Common myeloid progenitor, CD34-positive (primary cell): ENCODE results near the gene TBC1D23. TPM values are rescaled to one million over a fixed set of nuclear protein-coding genes. Genes with fewer than 3 reads are reported as not detected.

ENCODE experiments used
- CTCF ChIA-PET: fragments of 350-600 bp; sonication (Branson Sonifier 250); formaldehyde crosslinking; loops from one replicate; lab custom pipeline; 2021; ENCODE audit warnings: antibody characterized with exemption; lab: Charles Lee
- POLR2A ChIA-PET: fragments of 350-600 bp; sonication (Branson Sonifier 250); formaldehyde crosslinking; loops from one replicate; lab custom pipeline; 2021; ENCODE audit warnings: antibody characterized with exemption; lab: Charles Lee
- DNase-seq, 3 donors: peaks; one replicate each; pipeline versions ENCODE4 v3.0.0 to v3.0.0-alpha.2; 2013
- H3K27ac ChIP-seq, 2 experiments: 1 replicate in 1 of 2; 2 replicates in 1 of 2; pipeline ENCODE4 v1.7.0; 2013; ENCODE audit warnings: inconsistent platforms in 2 of 2, low read length in 2 of 2, mild to moderate bottlenecking in 2 of 2, low read depth in 1 of 2, moderate library complexity in 1 of 2; ENCODE audit not compliant: severe bottlenecking in 2 of 2, insufficient read depth in 1 of 2, poor library complexity in 1 of 2
- H3K27me3 ChIP-seq, 5 experiments: replicated peaks in 2 of 5; 1 replicate in 3 of 5; 2 replicates in 2 of 5; pipeline versions ENCODE4 v1.6.1 to v1.7.0; 2013; ENCODE audit warnings: low read length in 4 of 5, mild to moderate bottlenecking in 2 of 5, moderate library complexity in 2 of 5, inconsistent platforms in 1 of 5; ENCODE audit not compliant: insufficient read depth in 5 of 5, control insufficient read depth in 4 of 5
- H3K36me3 ChIP-seq, 4 experiments: 1 replicate in 2 of 4; 2 replicates in 2 of 4; pipeline versions ENCODE4 v1.6.1 to v1.7.0; 2013; ENCODE audit warnings: low read length in 3 of 4, control low read depth in 1 of 4, mild to moderate bottlenecking in 1 of 4; ENCODE audit not compliant: control insufficient read depth in 4 of 4, insufficient read depth in 4 of 4
- H3K4me1 ChIP-seq, 4 experiments: 1 replicate in 3 of 4; 2 replicates in 1 of 4; pipeline versions ENCODE4 v1.6.1 to v1.7.1; 2013; ENCODE audit warnings: low read length in 3 of 4, mild to moderate bottlenecking in 3 of 4, control low read depth in 1 of 4, inconsistent platforms in 1 of 4, moderate library complexity in 1 of 4; ENCODE audit not compliant: control insufficient read depth in 4 of 4, insufficient read depth in 4 of 4; ENCODE audit errors: control extremely low read depth in 1 of 4
- H3K4me3 ChIP-seq, 7 experiments: 1 replicate in 4 of 7; 2 replicates in 3 of 7; pipeline versions ENCODE4 v1.5.1 to v1.7.0; 2013; ENCODE audit warnings: mild to moderate bottlenecking in 7 of 7, low read length in 6 of 7, moderate library complexity in 6 of 7, inconsistent platforms in 2 of 7, low read depth in 2 of 7, control low read depth in 1 of 7; ENCODE audit not compliant: insufficient read depth in 4 of 7, control insufficient read depth in 1 of 7; ENCODE audit errors: extremely low read depth in 1 of 7
- H3K9me3 ChIP-seq, 5 experiments: 1 replicate in 4 of 5; 2 replicates in 1 of 5; pipeline versions ENCODE4 v1.6.1 to v1.7.1; 2013; ENCODE audit warnings: low read length in 4 of 5, mild to moderate bottlenecking in 2 of 5, inconsistent platforms in 1 of 5, low read depth in 1 of 5, moderate library complexity in 1 of 5; ENCODE audit not compliant: control insufficient read depth in 4 of 5, insufficient read depth in 2 of 5; ENCODE audit errors: control extremely low read depth in 1 of 5
- WGBS: methylation state at CpG from one replicate; pipeline ENCODE4 v1.1.5; 2013; ENCODE audit not compliant: insufficient coverage; 5-methylcytosine and 5-hydroxymethylcytosine counted together
- polyA plus RNA-seq: library from polyadenylated mRNA; unstranded; fragments of 120-200 nt; gene quantifications from one replicate; pipeline ENCODE4 v1.2.1, GENCODE V29; 2013

TBC1D23 gene
- 26.1 TPM for polyA plus RNA-seq

DNA sequence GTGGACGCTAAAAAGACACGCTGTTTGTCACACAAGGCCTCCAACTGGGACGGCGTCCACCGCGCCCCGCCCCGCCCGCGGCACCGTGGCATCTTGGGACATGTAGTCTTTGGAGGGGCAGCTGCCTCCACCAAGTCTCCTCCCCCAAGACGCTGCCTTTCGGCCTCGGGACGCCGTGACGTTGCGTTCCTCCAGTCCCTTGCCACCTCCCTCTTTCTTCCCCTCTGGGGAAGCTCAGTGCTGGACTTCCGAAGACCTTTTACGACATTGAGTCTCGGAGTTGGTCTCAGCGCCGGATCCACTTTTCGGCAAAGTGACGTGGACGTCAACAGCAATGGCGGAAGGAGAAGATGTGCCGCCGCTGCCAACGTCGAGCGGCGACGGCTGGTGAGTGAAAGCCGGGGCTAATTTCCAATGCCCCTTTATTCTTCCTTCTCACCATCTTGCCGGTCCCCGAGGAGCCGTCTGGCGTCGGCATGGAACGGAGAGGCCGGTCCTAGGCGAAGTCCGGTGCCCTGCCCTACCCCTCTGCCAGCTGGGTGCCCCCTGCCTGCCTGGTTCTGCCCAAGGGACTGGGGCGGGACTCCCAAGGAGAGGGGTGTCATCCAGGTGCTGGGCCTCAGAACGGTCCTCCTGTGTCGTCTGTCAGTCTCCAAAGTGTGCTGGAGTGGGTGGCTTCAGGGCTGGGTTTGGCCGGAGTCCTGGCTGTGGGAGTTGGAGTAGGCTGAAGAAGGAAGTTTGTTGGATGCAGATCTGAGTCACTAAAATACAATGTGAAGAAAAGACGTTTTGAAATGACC lies at the start of gene TBC1D23:
Gene TBC1D23 (plus strand): TSS at position 308 of the 800 bp plus-strand sequence. CDS start 27 bp downstream, at position 335.
- WGBS = 0% methylated on average over 41 of the region's 49 CpGs
- Histone ChIP-seq H3K27me3 (no peaks in the 10 kb centered on the region), H3K9me3 (no peaks in the 10 kb centered on the region), H3K4me1 (peaks cover 5 to 17% (median 16%) of the 10 kb centered on the region in 4 experiments), H3K4me3 (peak within 1 kb of the TSS; percentile 75 to 98 (median 97)), H3K36me3 (peaks cover 0 to 2% (median 0%) of the 10 kb centered on the region in 4 experiments), H3K27ac (peak within 1 kb of the TSS; percentile 93 to 95)
- peak; percentile 99 to 100 (median 100) for DNase-seq
- POLR2A ChIA-PET = interaction anchor here (0.6 to 0.9 kb wide), 3 partner anchors 16 to 1313 kb away, joined by 3 read pairs; partner anchors contain the start of gene PCNP
- CTCF ChIA-PET = interaction anchor here (0.6 to 1.9 kb wide), 11 partner anchors 9 to 429 kb away, joined by 3 to 6 read pairs (median 3); no protein-coding TSS in a partner anchor

GRCh38 chr3:100213891-100214573 lies 46.8 kb upstream of the TBC1D23 start:
- Histone ChIP-seq H3K4me3 (no peak overlapping the region), H3K9me3 (no peaks in the 10 kb centered on the region), H3K27ac (no peak overlapping the region), H3K27me3 (no peaks in the 10 kb centered on the region), H3K36me3 (no peaks in the 10 kb centered on the region), H3K4me1 (peaks cover 5 to 17% (median 13%) of the 10 kb centered on the region in 4 experiments)
- POLR2A ChIA-PET = interaction anchor here (0.6 kb wide), 1 partner anchor 863 kb away, joined by 5 read pairs; no protein-coding TSS in a partner anchor
- DNase-seq = no peak
- 100% methylated on average over 6 of the region's 7 CpGs for whole genome bisulfite sequencing
- CTCF ChIA-PET = no interaction called here

GRCh38 chr3:100214574-100214964 lies 46.2 kb upstream of the TBC1D23 start:
- POLR2A ChIA-PET = no interaction called here
- DNase-seq = no peak
- Histone ChIP-seq H3K27me3 (no peaks in the 10 kb centered on the region), H3K4me1 (peaks cover 5 to 17% (median 13%) of the 10 kb centered on the region in 4 experiments), H3K9me3 (peaks cover 0 to 5% (median 0%) of the 10 kb centered on the region in 5 experiments), H3K27ac (no peak overlapping the region), H3K4me3 (no peak overlapping the region), H3K36me3 (no peaks in the 10 kb centered on the region)
- CTCF ChIA-PET = no interaction called here
- 97% methylated on average over 5 of the region's 5 CpGs for WGBS

DNA sequence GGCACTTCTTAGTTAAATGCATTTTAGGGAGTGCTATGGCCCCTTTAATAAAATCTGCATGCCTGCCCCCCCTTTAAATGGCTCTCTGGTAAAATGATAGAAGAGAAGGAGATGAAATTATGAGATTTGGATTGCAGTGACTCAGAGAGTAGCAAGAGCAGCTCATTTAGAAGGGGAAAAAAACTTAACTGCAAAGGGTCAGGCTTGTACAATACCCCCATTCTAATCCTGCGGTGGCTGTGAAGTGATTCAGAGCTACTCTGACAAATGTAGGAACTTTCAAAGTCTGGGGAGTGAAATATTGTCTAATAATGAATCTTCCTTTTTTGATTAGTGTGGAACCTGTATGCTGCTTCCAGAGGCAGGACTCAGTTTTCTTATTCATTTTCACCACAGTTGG lies 44.1 kb upstream of the TBC1D23 start:
- no peaks in the 10 kb centered on the region for H3K36me3 ChIP-seq
- H3K4me3 ChIP-seq = no peak overlapping the region
- H3K27me3 ChIP-seq = no peaks in the 10 kb centered on the region
- no peak overlapping the region for H3K27ac ChIP-seq
- H3K4me1 ChIP-seq = no peaks in the 10 kb centered on the region
- ChIA-PET POLR2A (no interaction called here), CTCF (interaction anchor here (0.6 kb wide), 1 partner anchor 326 kb away, joined by 3 read pairs; no protein-coding TSS in a partner anchor)
- no peak for DNase-seq
- WGBS = 83% methylated on average over 1 of the region's 1 CpG
- peaks cover 0 to 6% (median 0%) of the 10 kb centered on the region in 5 experiments for H3K9me3 ChIP-seq

DNA sequence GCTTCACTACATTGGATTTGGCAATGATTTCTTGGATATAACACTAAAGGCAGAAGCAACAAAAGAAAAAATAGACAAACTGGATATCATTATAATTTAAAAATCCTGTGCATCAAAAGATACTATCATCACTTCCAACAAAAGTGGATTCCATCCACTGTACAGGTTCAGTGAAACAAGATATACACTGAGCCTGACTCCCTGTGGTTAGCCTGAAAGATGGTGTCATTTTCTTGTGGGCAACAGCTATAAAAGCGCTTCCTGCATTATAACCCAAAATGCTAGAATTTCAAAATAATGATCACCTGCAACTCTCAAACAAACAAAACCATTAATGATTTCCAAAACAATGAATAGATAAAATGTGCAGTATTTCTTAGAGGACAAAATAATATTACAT lies 39.6 kb upstream of the TBC1D23 start:
- Histone ChIP-seq H3K9me3 (peaks cover 0 to 6% (median 0%) of the 10 kb centered on the region in 5 experiments), H3K27me3 (no peaks in the 10 kb centered on the region), H3K27ac (no peak overlapping the region), H3K36me3 (no peaks in the 10 kb centered on the region), H3K4me1 (no peaks in the 10 kb centered on the region), H3K4me3 (no peak overlapping the region)
- ChIA-PET CTCF (no interaction called here), POLR2A (no interaction called here)
- DNase-seq = peak in 2 of 3 donors; percentile 18 to 19
- WGBS = no CpG with 5 or more reads among the region's 1 CpG

GRCh38 chr3:100225193-100225592 lies 35.6 kb upstream of the TBC1D23 start:
- POLR2A ChIA-PET = no interaction called here
- Histone ChIP-seq H3K4me1 (no peaks in the 10 kb centered on the region), H3K4me3 (no peak overlapping the region), H3K9me3 (peaks cover 0 to 6% (median 0%) of the 10 kb centered on the region in 5 experiments), H3K27ac (no peak overlapping the region), H3K36me3 (no peaks in the 10 kb centered on the region), H3K27me3 (no peaks in the 10 kb centered on the region)
- CTCF ChIA-PET = no interaction called here
- 97% methylated on average over 26 of the region's 26 CpGs for WGBS
- no peak for DNase-seq
